Activated CD4-positive, CD25-positive, alpha-beta regulatory T cell treated with anti-CD3 and anti-CD28 coated beads, Interleukin-2, amount 50 U/mL, for 16 hours (primary cell): ENCODE data around the gene CFD.
"Not testable (repeated sequence)": the region's sequence is repeated elsewhere in the genome, so short reads cannot be mapped to it uniquely, and the experiment has no call there.

Experiments
- DNase-seq: peaks from one replicate; pipeline ENCODE4 v3.0.0-alpha.2; 2020; ENCODE audit warnings: low read depth, low spot score

Gene CFD

DNA sequence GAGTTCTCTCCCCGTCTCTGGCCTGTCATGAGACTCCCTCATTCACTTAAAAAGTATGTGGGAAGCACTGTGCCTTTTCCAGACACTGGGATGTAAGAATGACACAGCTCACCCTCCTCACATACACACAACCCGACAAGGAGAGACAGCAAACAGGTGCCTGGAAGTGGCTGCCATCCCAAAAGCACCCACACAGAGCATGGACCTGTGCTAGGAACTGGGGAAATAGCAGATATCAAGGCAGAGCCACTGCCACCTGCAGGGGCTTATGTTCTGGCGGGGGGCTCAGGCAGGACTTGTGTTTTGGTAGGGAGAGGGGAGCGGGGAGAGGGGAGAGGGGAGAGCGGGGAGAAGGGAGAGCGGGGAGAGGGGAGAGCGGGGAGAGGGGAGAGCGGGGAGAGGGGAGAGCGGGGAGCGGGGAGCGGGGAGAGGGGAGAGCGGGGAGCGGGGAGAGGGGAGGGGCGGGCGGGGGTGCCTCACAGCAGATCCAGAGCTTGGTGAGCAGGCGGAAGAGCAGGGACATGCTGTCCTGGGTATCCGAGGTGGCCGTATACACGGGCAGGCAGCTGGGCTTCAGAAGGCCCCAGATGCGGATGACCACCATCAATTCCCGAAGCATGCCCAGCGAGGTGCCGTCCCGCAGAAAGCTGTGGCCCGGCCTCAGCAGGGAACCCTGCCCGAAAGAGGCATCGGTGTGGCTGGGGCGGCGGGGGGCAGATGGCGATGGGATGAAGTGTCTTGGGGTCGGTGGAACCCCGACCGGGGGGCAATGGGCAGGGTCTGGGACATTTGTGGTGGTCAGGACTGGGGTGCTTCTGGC, 12.2 kb downstream of the CFD start:
- peak; percentile 26 for DNase-seq

DNA sequence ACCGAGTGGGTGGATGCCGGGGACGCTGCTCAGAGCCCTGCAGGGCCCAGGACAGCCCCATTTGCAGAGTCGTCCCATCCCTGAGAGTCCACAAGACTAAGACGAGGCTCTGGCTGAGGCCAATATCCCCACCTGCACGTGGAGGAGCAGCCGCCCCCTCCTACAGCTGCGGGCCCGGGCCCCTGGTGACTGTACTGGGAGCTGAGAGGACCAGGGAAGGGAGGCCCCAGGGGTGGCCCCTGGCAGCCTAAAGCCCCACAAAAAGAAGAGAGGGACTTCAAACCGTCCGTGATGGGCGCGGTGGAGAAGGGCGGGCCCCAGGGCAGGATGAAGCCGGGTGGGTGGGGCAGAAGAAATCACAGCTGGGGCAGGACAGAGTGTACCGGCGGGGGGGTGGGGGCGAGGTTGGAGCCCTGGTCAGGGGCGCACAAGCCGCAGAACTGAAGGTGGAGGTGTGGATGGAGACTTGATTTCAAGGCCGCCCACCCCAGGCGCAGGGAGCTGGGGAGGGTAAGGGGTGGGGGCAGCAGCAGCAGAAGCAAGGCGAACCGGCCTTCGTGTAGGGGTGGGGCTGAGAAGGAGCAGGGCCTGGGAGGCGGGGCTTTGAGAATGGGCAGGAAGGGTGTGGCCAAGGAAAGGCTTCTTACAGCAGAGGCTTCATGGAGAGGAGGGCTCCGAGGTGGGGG, 12.9 kb downstream of the CFD start:
- peak; percentile 66 for DNase-seq

DNA sequence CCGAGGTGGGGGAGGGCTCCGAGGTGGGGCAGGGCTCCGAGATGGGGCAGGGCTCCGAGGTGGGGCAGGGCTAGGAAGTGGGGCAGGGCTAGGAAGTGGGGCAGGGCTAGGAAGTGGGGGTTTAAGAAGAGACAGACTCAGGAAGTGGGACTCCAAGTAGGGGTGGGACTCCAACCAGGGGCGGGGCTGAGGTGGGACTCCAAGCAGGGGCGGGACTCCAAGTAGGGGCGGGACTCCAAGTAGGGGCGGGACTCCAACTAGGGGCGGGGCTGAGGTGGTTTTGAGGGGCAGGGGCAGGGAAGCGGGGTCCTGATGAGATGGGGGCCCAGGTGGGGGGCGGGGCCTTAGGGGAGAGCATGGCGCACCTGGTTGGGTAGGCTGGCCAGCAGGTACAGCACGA, 13.6 kb downstream of the CFD start:
- DNase-seq = peak; percentile 59

DNA sequence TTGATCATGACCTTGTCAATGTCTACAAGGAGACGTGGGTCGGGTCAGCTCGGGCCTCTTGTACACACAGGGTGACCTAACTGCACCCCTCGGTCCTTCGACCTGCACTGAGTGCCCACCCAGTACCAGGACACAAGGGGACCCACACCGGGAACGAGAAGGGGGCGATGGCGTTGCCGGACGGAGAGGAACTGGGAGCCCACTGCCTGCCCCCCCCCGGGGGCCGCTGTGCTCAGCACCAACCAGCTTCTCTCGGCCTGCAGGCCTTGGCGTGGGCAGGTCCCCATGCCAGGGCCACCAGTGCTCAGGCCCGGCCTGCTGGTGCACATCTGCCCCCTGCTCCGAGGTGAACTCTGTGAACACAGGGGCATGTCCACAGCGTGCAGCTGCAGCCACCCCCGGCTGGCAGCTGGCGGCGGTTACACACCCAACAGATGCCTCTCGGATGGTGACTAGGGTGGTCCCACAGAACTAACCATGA, 14.1 kb downstream of the CFD start:
- no peak for DNase-seq

DNA sequence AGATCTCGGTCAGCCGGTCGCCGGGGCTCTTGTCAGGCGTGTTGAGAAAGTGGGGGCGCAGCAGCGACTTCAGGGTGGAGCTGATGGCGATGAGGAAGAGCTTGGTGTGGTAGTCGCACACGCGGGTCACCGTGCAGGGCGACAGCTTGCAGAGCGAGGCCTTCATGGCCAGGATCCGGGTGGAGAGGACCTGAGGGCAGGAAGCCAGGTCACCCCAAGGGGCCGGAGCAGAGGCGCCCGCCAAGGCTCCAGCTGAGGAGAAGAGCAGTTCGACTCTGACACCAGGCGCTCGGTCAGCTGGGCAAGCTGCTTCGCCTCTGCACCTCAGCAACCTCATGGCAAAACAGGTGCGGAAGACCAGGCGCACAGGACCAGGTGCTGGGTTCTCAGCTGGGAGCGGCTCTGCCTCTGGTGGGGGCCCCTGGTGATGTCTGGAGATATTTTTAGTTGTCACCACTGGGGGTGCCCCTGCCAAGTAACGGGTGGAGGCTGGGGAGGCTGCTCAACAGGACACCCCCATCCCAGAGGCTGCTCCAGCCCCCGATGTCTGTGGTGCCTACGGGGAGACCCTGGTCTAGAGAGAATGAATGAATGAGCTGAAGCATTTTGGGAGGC, 15.9 kb downstream of the CFD start:
- DNase-seq = no peak

DNA sequence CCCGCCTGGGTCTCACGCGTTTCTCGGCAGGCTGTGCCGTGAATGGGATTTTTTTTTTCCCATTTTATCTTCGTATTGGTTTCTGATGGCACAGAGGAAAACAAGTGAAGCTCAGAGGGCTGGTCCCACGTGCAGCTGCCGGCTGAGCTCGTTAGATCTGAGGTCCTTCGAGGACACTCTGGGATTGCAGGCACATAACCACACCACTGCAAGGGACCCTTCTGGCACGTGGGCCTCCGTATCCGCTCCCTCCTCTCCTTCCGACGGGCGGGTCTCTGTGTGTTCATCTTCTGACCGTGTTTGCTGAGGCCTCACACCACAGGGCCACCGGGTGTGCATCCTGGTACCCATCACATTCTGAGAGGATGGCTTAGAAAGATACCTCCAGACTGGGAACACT, 16.6 kb downstream of the CFD start:
- DNase-seq = no peak

DNA sequence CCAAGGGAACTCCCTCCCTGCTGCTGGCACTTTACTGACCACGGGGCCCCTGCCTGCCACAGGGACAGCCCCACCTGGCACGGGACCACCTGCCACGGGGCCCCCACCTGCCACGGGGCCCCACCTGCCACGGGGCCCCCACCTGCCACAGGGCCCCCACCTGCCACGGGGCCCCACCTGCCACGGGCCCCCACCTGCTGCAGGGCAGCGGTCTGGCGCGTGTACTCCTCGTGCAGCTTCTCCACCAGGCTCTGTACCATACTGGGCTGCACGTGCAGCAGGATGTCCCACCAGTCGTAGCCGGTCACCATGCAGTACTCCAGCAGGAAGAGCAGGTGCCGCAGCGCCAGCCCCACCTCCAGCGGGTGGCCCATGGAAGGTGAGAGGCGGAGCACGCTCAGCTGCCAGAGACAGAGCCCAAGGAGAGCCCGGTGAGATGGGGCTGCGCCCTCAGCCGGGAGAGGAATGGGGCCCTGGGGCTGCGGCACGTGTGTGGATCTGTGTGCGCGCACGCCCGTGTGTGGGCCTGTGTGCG, 17.4 kb downstream of the CFD start:
- no peak for DNase-seq

DNA sequence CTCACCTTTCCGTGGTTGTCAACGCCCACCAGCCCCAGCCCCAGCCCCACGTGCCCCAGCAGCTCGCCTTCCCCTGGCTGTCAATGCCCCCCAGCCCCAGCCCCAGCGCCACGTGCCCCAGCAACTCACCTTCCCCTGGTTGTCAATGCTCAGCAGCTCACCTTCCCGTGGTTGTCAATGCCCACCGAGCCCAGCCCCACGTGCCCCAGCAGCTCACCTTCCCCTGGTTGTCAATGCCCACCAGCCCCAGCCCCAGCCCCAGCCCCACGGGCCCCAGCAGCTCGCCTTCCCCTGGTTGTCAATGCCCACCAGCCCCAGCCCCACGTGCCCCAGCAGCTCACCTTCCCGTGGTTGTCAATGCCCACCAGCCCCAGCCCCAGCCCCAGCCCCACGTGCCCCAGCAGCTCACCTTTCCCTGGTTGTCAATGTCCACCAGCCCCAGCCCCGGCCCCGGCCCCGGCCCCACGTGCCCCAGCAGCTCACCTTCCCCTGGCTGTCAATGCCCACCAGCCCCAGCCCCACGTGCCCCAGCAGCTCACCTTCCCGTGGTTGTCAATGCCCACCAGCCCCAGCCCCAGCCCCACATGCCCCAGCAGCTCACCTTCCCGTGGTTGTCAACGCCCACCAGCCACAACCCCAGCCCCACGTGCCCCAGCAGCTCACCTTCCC, 18.7 kb downstream of the CFD start:
- not testable (repeated sequence) for DNase-seq

DNA sequence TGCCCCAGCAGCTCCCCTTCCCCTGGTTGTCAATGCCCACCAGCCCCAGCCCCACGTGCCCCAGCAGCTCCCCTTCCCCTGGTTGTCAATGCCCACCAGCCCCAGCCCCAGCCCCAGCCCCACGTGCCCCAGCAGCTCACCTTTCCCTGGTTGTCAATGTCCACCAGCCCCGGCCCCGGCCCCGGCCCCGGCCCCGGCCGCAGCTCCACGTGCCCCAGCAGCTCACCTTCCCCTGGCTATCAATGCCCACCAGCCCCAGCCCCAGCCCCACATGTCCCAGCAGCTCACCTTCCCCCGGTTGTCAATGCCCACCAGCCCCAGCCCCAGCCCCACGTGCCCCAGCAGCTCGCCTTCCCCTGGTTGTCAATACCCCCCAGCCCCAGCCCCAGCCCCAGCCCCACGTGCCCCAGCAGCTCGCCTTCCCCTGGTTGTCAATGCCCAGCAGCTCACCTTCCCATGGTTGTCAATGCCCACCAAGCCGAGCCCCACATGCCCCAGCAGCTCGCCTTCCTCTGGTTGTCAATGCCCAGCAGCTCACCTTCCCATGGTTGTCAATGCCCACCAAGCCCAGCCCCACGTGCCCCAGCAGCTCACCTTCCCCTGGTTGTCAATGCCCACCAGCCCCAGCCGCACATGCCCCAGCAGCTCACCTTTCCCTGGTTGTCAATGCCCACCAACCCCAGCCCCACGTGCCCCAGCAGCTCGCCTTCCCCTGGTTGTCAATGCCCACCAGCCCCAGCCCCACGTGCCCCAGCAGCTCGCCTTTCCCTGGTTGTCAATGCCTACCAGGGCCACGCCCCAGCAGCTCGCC, 19.5 kb downstream of the CFD start:
- DNase-seq = not testable (repeated sequence)

DNA sequence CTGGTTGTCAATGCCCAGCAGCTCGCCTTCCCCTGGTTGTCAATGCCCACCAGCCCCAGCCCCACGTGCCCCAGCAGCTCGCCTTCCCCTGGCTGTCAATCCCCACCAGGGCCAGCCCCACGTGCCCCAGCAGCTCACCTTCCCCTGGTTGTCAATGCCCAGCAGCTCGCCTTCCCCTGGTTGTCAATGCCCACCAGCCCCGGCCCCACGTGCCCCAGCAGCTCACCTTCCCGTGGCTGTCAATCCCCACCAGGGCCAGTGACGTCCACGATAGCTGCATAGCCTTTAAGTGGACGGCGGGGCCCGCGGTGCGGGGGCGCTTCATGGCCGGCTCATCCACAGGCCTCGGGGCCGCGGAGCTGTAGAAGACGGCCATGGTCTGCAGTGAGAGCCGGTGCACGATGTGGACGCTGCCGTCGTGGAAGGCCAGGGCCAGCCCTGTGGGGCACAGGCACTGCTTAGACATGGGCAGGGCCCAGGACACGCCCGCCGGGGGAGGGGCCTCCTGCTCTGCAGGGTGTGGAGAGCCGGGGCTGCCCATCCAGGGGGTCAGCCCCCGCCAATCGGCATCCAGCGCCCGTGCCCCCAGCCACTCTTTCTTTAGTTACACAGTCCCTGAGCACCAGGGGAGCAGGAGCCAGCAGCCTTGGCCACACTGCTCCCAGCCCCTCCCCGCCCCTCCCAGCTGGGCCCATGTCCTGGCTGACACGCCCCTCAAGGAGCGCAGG, 20.4 kb downstream of the CFD start:
- no peak for DNase-seq

DNA sequence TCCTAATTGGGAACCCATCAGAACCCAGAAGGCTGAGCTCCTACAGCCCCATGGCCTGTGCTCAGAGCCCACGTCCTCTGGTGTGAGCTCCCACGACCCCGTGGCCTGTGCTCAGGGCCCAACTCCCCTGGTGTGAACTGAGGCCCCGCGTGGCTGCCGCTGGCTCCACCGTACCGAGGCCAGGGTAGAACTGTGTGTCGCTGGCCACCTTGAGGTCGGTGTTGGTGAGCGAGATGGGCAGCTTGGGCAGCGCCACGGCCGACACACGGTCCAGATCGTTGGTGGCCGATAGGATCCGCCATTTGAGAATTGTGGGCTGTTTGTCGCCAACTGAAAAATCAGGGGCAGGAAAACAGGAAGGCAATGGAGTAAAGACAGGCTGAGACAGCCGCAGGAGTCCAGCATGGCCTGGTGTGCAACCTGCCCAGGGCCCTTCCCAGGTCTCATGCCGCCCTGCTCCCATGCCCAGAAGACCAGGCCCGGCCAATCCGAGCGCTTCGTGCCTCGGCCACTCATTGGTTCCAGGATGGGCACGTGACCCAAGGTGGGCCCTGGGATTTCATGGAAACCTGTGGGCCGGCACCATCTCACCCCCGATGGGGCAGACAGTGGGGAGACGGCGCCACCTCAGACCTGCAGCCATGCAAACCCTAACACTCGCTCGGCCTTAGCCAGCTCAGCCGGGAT, 22.1 kb downstream of the CFD start:
- no peak for DNase-seq

DNA sequence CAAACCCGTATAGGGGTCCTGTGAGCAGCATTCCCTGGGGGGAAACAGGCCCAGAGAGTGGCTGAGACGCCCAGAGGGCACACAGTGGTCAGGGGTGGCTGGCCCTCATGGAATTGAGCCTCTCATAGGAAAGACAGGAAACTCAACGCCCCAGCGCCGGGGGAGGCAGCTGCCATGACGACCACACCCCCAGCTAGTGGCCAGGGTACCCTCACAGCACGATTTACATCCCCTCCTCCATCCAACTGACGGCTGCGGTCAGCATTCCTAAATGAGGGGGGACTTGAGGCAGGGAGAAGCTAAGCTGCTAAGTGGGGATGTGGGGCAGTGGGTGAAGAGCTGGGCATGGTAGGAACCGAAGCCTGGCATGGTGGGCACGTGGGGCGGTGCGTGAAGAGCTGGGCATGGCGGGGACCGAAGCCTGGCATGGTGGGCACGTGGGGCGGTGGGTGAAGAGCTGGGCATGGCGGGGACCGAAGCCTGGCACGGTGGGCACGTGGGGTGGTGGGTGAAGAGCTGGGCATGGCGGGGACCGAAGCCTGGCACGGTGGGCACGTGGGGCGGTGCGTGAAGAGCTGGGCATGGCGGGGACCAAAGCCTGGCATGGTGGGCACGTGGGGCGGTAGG, 23.5 kb downstream of the CFD start:
- no peak for DNase-seq

DNA sequence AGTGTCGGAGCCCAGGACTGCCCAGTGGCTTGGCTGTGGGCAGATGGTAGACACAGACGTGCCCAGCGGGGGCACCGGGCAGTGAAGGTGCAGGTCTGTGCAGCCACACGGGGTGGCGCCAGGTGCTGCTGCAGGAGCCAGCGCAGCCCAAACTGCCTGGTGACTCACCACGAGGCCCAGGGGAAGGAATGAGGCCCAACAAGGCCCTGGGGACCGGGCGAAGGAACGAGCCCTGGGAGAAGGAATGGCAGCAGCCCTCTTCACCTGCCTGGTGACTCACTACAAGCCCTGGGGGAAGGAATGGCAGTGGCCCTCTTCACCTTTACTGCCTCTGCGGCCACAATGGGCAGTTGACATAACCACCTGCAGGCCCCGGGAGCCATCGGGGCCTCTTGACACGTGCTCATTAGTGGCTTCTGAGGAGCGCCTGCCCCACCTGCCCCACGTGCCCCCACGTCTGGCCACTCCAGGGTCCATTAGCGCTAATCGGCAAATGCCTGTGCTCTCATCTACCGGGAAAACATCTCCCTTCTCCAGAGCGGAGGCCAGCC, 24.3 kb downstream of the CFD start:
- DNase-seq = no peak

DNA sequence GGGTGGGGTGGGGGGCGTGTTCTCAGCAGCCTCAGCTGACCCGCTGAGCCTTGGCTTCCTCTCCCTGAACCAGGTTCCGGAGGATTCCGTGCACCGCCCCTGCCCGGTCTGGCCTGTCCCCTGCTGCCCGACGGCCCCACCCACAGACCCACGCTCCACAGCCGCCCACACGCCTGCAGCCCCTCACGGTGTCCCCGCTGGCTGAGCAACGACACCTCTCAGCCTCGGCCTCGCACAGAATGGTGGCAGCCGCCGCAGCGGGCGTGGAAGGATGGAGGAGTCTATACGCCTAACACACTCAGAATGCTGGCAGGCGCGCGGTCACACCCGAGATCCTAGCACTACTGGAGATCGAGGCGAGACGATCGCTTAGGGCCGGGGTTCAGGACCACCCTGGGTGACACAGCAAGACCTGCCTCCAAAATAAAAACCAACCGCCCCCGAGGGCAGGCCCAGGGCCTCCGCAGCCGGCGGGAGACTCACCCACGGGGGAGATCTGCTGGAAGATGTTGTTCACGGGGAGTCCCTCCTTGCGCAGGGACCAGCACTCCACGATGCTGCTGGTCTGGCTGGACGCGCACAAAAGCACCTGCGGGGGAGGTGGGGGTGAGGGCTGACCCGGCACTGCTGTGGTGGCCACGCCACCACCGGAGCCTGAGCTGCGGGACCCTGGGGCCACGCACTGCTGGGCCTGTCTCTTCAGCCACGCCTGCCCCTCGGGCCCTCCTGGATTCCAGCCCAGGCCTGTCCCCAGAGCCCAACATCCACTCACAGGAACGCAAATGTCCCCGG, 25.2 kb downstream of the CFD start:
- DNase-seq = no peak

DNA sequence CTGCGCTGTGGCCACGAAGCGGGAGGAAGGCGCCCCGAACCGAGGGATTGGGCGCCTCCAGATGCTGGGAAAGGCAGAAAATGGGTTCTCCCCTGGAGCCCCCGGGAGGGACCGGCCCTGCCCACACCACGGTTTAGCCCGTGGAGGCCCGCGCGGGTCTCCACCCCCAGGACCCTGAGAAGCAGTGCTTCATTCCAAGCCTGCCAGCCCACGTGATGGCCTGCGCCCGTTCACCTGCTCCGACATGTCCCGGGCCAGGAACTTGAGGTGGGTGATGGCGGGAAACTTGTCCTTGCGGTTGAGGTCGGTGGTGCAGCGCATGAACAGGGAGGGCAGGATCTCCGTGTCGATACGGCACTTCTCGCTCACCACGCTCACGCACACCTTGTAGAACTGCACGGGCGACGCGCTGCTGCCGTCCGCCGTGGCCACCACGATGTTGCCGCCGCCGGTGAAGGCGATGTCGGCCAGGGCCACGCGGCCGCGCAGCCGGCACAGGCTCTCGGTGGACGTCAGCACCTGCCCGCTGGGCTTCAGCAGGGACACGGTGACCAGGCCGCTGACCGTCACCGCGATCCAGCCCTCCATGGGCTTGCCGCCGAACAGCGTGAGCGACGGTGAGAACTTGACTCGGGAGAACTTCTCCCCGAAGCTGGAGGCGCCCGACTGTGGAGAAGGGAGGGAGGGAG, 26.2 kb downstream of the CFD start:
- DNase-seq = no peak

DNA sequence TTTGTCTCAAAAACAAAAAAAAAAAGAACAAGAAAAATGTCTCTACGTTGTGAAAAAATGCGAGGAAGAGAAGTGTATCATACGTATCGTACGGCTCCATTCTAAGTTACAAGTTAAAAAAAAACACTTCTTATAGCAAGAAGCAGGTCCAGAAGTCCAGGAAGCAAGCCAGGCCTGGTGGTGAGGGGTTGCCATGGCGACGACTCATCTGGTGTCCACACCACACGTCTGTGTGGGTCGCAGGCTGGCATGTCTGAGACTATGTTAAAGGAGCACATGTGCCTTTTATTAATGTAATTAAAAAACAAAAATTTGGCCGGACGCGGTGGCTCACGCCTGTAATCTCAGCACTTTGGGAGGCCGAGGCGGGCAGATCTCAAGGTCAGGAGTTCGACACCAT, 27.6 kb downstream of the CFD start:
- no peak for DNase-seq

DNA sequence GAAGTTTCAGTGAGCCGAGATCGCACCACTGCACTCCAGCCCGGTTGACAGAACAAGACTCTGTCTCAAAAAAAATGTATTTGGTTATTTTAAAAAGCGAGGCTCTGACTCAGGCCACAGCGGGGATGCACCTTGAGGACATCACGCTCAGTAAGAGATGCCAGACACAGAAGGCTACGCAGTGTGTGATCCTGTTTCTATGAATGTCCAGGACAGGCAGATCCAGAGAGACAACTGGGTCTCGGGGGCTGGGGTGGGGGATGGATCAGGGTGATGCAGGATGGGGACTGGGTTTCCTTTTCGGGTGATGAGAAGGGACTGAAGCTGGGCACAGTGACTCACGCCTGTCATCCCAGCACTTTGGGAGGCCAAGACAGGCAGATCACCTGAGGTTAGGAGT, 28.1 kb downstream of the CFD start:
- no peak for DNase-seq
